ENCODE measurements around the gene CYLD.
A peak's percentile ranks its signal among the peaks of the same experiment; 100 is the strongest.

CYLD gene

DNA sequence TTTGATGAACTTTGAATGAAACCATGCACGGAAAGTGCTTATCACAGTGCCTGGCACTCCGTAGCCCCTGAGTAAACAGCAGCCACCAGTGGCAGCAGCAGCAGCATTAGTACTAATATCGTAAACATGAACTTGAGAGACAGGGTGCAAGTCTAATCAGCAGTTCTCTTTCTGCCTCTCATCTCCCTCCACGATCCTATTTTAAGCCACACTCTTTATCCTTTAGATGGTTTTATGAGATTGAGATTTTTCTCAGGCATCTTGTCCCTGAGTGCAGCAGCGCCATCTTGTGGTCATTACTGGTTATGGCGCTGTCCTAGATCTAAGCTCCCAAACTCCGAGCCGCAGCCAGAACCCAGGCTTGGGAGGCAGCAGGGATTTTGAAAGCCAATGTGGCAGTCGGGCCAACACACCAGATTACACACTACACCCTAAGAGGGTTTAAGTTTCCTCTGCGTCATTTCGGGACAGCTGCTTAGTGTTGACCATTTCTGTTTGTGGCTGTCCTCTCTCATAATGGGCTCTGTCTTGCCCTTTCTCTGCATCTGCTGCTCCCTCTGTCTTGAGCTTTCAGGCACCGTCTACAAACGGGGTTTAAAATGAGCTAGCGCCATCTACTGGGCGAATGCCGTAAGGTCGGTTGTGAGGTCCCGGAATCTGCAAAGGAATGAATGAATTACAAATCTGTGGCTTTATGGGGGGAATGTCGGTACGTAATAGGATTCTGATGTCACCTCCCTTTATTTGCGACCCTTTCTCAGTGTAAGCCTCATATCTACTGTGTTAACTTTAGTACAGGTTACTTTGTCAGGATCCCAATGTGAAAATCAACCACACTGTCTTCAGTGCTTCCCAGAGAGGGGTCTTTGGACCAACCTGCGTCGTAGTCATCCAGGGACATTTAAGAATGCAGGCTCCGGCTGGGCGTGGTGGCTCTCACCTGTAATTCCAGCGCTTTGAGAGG lies 64.5 kb downstream of the CYLD start:
- Histone ChIP-seq H3K27me3 (ENCODE audit: control insufficient read depth, insufficient read depth, low read length) (no peaks in the 10 kb centered on the region), H3K27ac (ENCODE audit: low read depth, low read length) (peak overlapping the region; percentile 59), H3K9ac (ENCODE audit: low read length) (no peak overlapping the region), H3K4me3 (ENCODE audit: low read length) (peak overlapping the region; percentile 48), H3K4me1 (ENCODE audit: control insufficient read depth, insufficient read depth, low read length) (peaks cover 3% of the 10 kb centered on the region), H3K36me3 (ENCODE audit: control insufficient read depth, insufficient read depth, low read length) (no peaks in the 10 kb centered on the region)

DNA sequence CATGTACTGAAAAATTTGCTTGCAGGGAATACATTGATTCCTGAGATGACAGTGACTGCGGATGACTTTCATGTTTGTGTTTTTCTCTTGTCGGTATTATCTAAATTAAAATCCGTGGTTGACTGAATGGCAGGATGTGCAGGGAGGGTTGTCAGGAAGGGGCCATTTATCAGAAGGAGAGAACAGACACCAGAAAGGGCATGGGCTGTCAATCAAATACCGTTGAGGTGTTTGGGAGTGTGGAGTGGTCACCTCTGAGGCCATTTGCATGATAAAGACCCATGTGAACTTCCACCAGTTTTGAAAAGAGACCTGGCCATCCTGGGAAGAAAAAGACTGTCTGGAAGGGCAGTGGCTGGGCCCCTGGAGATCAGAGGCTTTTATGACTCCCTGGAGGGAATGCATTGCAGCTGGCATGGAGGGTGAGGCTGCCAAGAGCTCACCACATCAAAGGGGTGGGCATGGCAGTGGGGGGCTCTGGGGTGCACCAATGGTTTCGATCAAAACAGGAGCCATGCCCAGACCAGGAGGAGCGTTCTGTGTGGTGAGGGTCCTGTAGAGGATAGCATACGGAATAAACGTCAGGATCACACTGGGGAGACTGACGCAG lies 67.1 kb downstream of the CYLD start:
- Histone ChIP-seq H3K9ac (ENCODE audit: low read length) (no peak overlapping the region), H3K27me3 (ENCODE audit: control insufficient read depth, insufficient read depth, low read length) (no peaks in the 10 kb centered on the region), H3K27ac (ENCODE audit: low read depth, low read length) (no peak overlapping the region), H3K36me3 (ENCODE audit: control insufficient read depth, insufficient read depth, low read length) (no peaks in the 10 kb centered on the region), H3K4me1 (ENCODE audit: control insufficient read depth, insufficient read depth, low read length) (peaks cover 3% of the 10 kb centered on the region), H3K4me3 (ENCODE audit: low read length) (no peak overlapping the region)

- Histone ChIP-seq H3K36me3 (ENCODE audit: control insufficient read depth, insufficient read depth, low read length) (no peaks in the 10 kb centered on the region), H3K4me1 (ENCODE audit: control insufficient read depth, insufficient read depth, low read length) (peaks cover 3% of the 10 kb centered on the region), H3K27ac (ENCODE audit: low read depth, low read length) (no peak overlapping the region), H3K9ac (ENCODE audit: low read length) (no peak overlapping the region), H3K4me3 (ENCODE audit: low read length) (no peak overlapping the region), H3K27me3 (ENCODE audit: control insufficient read depth, insufficient read depth, low read length) (no peaks in the 10 kb centered on the region)
Observed at GRCh38 chr16:50809561-50809960, 67.7 kb downstream of the CYLD start.

DNA sequence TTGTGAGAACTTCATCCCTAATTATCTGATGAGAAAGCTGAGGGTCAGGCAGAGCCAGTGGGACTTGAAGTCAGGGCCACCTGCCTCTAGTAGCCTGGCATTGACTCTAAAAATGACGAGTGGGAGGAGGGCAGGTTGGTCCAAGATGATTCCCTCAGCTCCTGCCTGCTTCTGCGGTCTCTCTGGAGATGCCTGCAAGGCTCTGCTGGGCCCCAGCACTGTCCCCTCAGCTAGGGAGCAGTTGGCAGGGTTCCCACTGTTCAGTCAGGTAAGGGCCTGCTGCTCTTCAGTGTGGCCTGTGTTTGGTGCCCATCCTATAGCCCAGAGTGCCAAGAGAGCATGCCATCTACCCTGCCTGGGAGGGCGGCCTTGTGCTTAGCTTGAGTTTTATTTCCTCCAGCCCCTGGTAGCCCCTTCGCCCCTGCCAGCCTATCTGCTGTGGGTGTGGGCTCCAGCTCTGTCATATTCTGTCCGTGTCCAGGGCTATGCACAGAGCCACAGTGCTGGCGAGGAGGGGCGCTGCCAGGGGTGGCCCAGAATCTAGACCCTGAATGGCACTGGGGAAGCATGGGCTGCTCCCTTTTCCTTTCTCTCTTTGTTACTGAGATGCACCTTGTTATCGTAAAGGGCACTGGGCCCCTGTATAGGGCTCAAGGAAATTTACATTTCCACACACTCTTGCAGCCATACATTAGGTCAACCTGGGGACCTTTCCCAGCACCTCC lies 68.5 kb downstream of the CYLD start:
- Histone ChIP-seq H3K4me1 (ENCODE audit: control insufficient read depth, insufficient read depth, low read length) (peaks cover 3% of the 10 kb centered on the region), H3K27ac (ENCODE audit: low read depth, low read length) (no peak overlapping the region), H3K36me3 (ENCODE audit: control insufficient read depth, insufficient read depth, low read length) (no peaks in the 10 kb centered on the region), H3K4me3 (ENCODE audit: low read length) (no peak overlapping the region), H3K9ac (ENCODE audit: low read length) (no peak overlapping the region), H3K27me3 (ENCODE audit: control insufficient read depth, insufficient read depth, low read length) (no peaks in the 10 kb centered on the region)

- H3K27me3 ChIP-seq (ENCODE audit: control insufficient read depth, insufficient read depth, low read length): no peaks in the 10 kb centered on the region
- no peak overlapping the region for H3K4me3 ChIP-seq (ENCODE audit: low read length)
- no peak overlapping the region for H3K9ac ChIP-seq (ENCODE audit: low read length)
Observed at GRCh38 chr16:50812046-50812445, 70.2 kb downstream of the CYLD start.

GRCh38 chr16:50812876-50813466 lies 71.1 kb downstream of the CYLD start:
- H3K27me3 ChIP-seq (ENCODE audit: control insufficient read depth, insufficient read depth, low read length): no peaks in the 10 kb centered on the region
- no peaks in the 10 kb centered on the region for H3K4me1 ChIP-seq (ENCODE audit: control insufficient read depth, insufficient read depth, low read length)
- no peak overlapping the region for H3K27ac ChIP-seq (ENCODE audit: low read depth, low read length)
- H3K36me3 ChIP-seq (ENCODE audit: control insufficient read depth, insufficient read depth, low read length): no peaks in the 10 kb centered on the region
- H3K4me3 ChIP-seq (ENCODE audit: low read length): no peak overlapping the region
- no peak overlapping the region for H3K9ac ChIP-seq (ENCODE audit: low read length)

More at GRCh38 chr16:50812046-50812445, 70.2 kb downstream of the CYLD start:
- Histone ChIP-seq H3K4me1 (ENCODE audit: control insufficient read depth, insufficient read depth, low read length) (no peaks in the 10 kb centered on the region), H3K27ac (ENCODE audit: low read depth, low read length) (no peak overlapping the region), H3K36me3 (ENCODE audit: control insufficient read depth, insufficient read depth, low read length) (no peaks in the 10 kb centered on the region)

DNA sequence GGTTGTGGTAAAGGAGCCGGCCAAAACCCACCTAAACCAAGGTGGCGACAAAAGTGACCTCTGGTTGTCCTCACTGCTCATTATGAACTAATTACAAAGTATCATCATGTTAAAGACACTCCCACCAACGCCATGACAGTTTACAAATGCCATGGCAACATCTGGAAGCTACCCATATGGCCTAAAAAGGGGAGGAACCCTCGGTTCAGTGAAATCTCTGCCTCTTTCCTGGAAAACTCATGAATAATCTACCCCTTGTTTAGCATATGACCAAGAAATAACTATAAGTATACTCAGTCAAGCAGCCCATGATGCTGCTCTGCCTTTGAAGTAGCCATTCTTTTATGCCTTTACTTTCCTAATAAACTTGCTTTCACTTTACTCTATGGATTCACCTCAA lies 72.2 kb downstream of the CYLD start:
- Histone ChIP-seq H3K4me1 (ENCODE audit: control insufficient read depth, insufficient read depth, low read length) (no peaks in the 10 kb centered on the region), H3K9ac (ENCODE audit: low read length) (no peak overlapping the region), H3K36me3 (ENCODE audit: control insufficient read depth, insufficient read depth, low read length) (no peaks in the 10 kb centered on the region), H3K4me3 (ENCODE audit: low read length) (no peak overlapping the region), H3K27ac (ENCODE audit: low read depth, low read length) (no peak overlapping the region), H3K27me3 (ENCODE audit: control insufficient read depth, insufficient read depth, low read length) (no peaks in the 10 kb centered on the region)

DNA sequence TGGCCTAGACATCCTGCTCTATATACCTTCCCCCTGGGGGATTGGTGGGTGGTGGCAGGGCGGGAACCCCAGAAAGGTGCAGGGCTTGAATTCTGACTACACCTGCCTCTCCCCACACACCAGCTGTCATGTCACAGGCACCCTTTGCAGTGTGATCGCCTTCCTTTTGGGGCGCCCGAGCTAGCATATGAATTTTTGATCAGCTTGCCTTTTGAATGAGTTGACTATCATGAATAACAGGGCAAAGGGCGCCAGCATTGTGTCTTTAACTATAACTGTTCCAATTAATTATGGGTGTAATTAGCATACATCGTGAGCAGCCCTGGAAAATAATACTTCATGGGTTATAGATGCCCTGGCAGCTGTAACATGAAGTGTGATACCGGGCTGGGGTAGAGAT lies 72.7 kb downstream of the CYLD start:
- H3K4me1 ChIP-seq (ENCODE audit: control insufficient read depth, insufficient read depth, low read length): no peaks in the 10 kb centered on the region
- no peak overlapping the region for H3K9ac ChIP-seq (ENCODE audit: low read length)
- H3K27ac ChIP-seq (ENCODE audit: low read depth, low read length): no peak overlapping the region
- no peak overlapping the region for H3K4me3 ChIP-seq (ENCODE audit: low read length)
- no peaks in the 10 kb centered on the region for H3K36me3 ChIP-seq (ENCODE audit: control insufficient read depth, insufficient read depth, low read length)
- H3K27me3 ChIP-seq (ENCODE audit: control insufficient read depth, insufficient read depth, low read length): no peaks in the 10 kb centered on the region

- H3K27ac ChIP-seq (ENCODE audit: low read depth, low read length): no peak overlapping the region
- H3K4me1 ChIP-seq (ENCODE audit: control insufficient read depth, insufficient read depth, low read length): no peaks in the 10 kb centered on the region
- no peaks in the 10 kb centered on the region for H3K36me3 ChIP-seq (ENCODE audit: control insufficient read depth, insufficient read depth, low read length)
- H3K9ac ChIP-seq (ENCODE audit: low read length): no peak overlapping the region
- H3K27me3 ChIP-seq (ENCODE audit: control insufficient read depth, insufficient read depth, low read length): no peaks in the 10 kb centered on the region
- H3K4me3 ChIP-seq (ENCODE audit: low read length): no peak overlapping the region
Observed at GRCh38 chr16:50815382-50815781, 73.5 kb downstream of the CYLD start.

DNA sequence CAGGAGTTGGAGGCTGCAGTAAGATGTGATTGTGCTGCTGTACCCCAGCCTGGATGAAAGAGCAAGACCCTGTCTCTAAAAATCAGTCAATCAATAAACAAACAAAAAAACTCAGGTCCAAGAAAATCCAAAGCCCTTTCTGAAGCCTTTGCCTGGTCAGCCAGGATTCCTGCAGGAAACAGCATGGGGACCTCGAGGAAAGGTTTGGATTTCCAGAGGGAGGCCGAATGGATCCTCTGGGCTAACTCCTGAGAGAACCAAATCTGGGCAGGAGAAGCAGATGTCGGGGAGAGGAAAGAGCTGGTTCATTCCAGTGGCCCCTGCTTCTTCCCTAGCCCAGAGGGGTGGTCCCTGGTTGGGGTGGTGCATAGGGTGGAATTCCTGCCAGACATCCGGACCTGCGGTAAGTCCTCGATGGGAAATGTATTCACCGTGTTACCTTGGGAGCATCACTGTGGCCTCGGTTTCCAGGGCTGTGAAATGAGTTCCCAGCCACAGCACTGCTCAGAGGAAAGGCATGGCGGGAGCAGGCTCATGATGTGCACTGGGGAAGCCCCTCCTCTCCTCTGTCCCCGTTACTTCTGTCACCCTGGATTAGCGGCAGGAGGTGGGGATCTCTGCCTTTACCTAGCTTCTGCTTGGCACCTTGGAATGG lies 75.1 kb downstream of the CYLD start:
- H3K9ac ChIP-seq (ENCODE audit: low read length): no peak overlapping the region
- no peaks in the 10 kb centered on the region for H3K4me1 ChIP-seq (ENCODE audit: control insufficient read depth, insufficient read depth, low read length)
- no peak overlapping the region for H3K27ac ChIP-seq (ENCODE audit: low read depth, low read length)
- H3K4me3 ChIP-seq (ENCODE audit: low read length): no peak overlapping the region
- H3K27me3 ChIP-seq (ENCODE audit: control insufficient read depth, insufficient read depth, low read length): no peaks in the 10 kb centered on the region
- no peaks in the 10 kb centered on the region for H3K36me3 ChIP-seq (ENCODE audit: control insufficient read depth, insufficient read depth, low read length)

DNA sequence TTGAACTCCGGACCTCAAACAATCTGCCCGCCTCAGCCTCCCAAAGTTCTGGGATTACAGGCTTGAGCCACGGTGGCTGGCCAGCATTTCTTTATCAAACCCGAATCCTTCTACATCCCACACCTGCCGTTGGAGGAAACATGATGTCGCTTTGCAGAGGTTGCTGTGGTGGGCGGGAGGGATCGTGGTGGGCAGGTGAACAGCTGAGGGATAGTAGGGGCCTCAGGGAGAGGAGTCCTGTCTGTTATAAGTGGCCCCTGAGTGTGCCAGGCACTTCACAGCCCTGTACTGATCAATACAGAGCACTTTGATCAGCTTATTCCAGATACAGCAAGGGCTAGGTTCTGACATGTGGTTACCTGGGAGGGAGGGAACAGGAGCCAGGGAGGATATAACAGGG lies 76.5 kb downstream of the CYLD start:
- Histone ChIP-seq H3K27me3 (ENCODE audit: control insufficient read depth, insufficient read depth, low read length) (no peaks in the 10 kb centered on the region), H3K4me1 (ENCODE audit: control insufficient read depth, insufficient read depth, low read length) (no peaks in the 10 kb centered on the region), H3K36me3 (ENCODE audit: control insufficient read depth, insufficient read depth, low read length) (no peaks in the 10 kb centered on the region), H3K9ac (ENCODE audit: low read length) (no peak overlapping the region), H3K27ac (ENCODE audit: low read depth, low read length) (no peak overlapping the region), H3K4me3 (ENCODE audit: low read length) (no peak overlapping the region)

GRCh38 chr16:50819706-50820105 lies 77.8 kb downstream of the CYLD start:
- Histone ChIP-seq H3K9ac (ENCODE audit: low read length) (no peak overlapping the region), H3K27ac (ENCODE audit: low read depth, low read length) (no peak overlapping the region), H3K4me1 (ENCODE audit: control insufficient read depth, insufficient read depth, low read length) (no peaks in the 10 kb centered on the region), H3K27me3 (ENCODE audit: control insufficient read depth, insufficient read depth, low read length) (no peaks in the 10 kb centered on the region), H3K4me3 (ENCODE audit: low read length) (no peak overlapping the region), H3K36me3 (ENCODE audit: control insufficient read depth, insufficient read depth, low read length) (no peaks in the 10 kb centered on the region)

Data from rectal smooth muscle tissue (tissue), 1 donor.